NCI-H128 (cell line): ENCODE measurements around the gene PLCL1.
"Not testable (repeated sequence)": the region's sequence is repeated elsewhere in the genome, so short reads cannot be mapped to it uniquely, and the experiment has no call there.

Experiments
- DNase-seq: peaks from one replicate; lab custom pipeline; 2025; ENCODE audit not compliant: unreplicated experiment; lab: John Stamatoyannopoulos, UW

Gene PLCL1

DNA sequence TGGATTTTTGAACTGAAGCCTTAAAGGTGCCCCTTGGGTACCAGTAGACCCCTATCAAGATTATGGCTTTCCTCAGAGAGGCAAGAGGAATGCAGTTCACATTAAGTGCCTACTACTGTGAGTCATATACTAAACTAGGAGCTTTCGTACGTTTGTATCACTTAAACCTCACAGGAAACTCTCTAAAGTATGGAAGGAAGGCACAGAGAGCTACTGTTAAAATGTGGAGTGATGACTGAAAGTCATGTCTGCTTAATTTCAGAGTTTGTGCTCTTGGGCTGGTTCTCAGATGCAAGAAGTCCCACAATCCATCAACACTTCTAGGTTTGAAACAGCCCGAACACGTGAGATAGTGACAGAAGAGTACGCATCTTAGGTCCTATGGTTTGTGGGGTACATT lies 4.7 kb downstream of the PLCL1 start:
- DNase-seq, result no peak

DNA sequence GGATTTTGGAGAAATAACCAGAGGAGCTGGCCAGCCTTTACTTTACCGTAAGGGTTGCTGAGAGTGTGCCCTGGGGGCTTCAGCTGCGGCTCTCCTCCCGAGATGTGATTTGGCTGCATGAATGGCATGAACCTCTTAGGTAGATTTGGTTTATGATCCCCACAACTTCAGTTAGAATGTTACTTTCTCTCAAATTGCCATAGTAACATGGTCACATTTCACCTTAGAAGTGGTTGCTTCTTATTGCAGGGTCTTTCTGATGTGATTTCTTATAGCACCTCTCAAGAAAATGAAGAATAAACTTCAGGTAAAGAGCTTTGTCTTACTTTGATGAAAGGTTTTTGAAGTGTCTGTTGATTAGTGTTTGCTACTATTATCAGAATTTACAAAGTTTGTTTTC lies 5.6 kb downstream of the PLCL1 start:
- no peak for DNase-seq

DNA sequence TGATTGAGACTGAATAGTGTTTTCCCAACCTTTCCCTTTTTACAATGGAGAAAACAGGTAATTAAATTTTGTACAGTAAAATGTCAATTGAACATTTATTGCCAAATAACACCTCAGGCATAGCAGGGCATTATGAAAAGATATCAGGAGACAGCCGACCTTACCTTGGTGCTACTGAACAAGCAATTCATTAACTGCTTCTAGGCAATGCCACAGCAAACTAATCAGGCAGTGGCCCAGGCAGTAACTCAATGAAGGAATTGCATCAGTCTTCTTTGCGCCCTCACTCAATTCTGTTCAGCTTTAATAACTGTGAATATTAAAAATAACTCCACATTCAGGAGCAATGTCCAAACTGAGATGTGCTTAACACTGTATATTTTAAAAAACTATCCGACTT lies 6.1 kb downstream of the PLCL1 start:
- no peak for DNase-seq

- DNase-seq, result no peak
These were observed 8.8 kb downstream of the PLCL1 start for GRCh38 chr2:197813093-197813787.

GRCh38 chr2:197814526-197814925 lies 10.1 kb downstream of the PLCL1 start:
- DNase-seq, result no peak

GRCh38 chr2:197821550-197822289 lies 17.3 kb downstream of the PLCL1 start:
- DNase-seq, result no peak

GRCh38 chr2:197822333-197822732 lies 17.9 kb downstream of the PLCL1 start:
- no peak for DNase-seq

- no peak for DNase-seq
These were observed 23.2 kb downstream of the PLCL1 start for GRCh38 chr2:197827618-197828017.

DNA sequence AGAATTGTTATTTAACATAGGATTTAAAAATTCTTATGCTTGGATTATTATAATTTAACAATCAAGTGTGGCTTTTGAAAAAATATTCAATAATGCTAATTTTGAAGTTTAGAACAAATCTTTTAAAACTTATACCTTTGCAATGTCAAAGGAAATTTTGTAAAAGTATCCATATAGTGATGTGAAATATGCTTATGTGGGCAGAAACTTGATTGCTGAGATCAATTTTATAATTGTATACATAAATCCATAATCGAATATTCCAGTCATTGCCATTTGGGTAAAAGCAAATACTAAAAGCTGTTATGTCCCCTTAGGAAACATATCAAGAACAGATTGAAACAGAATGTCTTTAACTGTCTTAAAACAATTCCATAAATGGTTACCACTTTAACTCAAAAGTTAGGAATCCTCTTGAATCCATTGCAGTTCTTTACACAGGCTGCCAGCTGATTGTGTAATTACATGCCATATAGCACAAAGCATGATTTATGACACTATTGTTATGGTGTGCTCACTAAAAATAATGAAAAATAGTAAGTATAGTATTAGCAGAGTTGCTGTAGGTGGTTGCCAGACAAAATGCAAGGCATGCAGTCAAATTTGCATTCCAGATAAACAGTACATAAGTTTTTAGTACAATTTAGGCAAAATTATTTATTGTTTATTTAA lies 24.2 kb downstream of the PLCL1 start:
- DNase-seq, result no peak

DNA sequence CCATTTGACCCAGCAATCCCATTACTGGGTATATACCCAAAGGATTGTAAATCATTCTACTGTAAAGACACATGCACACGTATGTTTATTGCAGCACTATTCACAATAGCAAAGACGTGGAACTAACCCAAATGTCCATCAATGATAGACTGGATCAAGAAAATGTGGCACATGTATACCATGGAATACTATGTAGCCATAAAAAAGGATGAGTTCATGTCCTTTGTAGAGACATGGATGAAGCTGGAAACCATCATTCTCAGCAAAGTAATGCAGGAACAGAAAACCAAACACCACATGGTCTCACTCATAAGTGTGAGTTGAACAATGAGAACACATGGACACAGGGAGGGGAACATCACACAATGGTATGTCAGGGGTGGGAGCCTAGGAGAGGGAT lies 30.4 kb downstream of the PLCL1 start:
- DNase-seq, result not testable (repeated sequence)

DNA sequence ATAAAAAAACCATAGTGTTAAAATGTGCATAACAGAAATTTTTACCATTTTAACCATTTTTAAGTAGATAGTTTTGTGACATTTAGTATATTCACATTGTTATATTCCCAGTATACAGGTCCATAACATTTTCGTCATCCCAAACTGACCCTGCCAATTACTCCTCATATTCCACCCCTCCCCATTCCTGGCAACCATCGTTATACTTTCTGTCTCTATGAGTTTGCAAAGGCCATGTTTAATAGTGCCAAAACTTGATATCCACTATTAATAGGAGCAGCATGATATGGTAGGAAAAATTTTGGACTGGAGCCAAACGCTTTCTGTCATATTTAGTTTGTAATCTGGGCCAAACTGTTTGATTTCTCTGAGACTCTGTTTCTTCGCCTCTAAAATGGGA lies 30.9 kb downstream of the PLCL1 start:
- no peak for DNase-seq

- DNase-seq, result no peak
These were observed 33.6 kb downstream of the PLCL1 start for GRCh38 chr2:197838036-197838435.

DNA sequence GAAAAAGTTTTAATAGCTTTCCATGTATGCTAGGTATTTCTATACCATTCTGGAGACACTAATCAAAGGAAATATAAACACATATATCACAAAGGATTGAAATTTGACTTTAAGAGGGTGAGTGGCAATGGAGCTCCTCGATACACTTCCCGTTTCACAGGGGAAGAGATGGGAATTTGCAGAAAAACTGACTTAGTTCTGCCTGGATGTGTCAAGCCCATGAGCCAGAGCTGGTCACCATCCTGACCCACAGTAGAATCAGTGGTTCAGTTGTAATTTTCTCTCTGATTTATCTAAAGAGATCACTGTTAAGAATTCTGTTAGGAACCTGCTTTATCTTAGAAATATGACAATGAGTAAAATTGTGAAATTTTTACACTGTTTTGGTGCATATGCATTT lies 34.2 kb downstream of the PLCL1 start:
- DNase-seq, result no peak

DNA sequence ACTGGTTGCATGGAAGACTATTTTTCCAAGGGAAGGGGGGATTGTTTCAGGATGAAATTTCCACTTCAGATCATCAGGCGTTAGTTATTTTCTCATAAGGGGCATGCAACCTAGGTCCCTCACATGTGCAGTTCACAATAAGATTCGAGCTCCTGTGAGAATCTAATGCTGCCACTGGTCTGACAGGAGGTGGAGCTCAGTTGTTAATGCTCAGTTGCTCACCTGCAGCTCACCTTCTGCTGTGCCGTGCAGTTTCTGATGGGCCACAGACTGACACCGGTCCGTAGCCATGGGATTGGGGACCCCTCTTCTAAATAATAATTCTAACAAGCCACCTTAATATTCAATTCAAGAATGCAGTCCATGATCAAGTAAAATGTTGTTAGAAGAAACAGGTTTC lies 34.9 kb downstream of the PLCL1 start:
- no peak for DNase-seq

DNA sequence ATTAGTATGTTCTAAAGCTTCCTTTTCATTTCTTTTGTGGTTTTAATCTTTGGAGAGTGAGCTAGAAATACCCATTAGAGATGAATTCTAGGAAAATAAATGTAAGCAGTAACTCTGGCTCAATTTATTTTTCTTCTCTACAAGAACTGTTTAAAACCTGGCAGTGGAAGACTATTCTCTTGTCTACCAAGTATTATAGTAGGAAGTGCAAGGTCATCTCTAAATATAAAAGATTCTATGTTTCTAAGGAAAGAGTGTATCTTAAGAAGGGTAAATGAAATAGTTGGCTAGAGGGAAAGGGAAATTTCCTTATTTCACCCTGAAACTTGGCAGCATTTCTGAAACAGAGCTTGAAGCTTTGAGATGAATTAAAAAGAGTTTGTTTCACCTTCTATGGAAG lies 35.5 kb downstream of the PLCL1 start:
- DNase-seq, result no peak

- DNase-seq, result no peak
These were observed 41.7 kb downstream of the PLCL1 start for GRCh38 chr2:197846128-197846527.

DNA sequence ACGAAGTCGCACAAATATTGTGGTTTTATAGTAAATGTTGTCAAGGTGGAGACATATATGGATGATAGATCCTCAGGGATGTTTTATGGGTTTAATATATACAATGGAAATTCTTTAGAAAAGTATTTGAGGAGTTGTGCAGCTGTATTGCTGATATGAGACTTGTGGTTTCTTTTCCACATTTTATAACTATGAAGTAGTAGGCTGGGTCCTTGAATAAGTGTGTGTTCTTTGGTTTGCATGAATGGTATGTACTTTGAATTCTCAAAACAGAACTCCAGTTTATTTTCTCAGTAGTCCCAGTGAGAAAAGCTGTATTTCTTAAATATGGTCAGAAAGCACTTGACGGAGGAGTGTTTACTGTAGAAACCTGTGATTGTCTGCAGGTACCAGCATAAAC lies 42.4 kb downstream of the PLCL1 start:
- no peak for DNase-seq

- no peak for DNase-seq
These were observed 43.4 kb downstream of the PLCL1 start for GRCh38 chr2:197847651-197848401.

- DNase-seq, result no peak
These were observed 44.2 kb downstream of the PLCL1 start for GRCh38 chr2:197848602-197849001.

DNA sequence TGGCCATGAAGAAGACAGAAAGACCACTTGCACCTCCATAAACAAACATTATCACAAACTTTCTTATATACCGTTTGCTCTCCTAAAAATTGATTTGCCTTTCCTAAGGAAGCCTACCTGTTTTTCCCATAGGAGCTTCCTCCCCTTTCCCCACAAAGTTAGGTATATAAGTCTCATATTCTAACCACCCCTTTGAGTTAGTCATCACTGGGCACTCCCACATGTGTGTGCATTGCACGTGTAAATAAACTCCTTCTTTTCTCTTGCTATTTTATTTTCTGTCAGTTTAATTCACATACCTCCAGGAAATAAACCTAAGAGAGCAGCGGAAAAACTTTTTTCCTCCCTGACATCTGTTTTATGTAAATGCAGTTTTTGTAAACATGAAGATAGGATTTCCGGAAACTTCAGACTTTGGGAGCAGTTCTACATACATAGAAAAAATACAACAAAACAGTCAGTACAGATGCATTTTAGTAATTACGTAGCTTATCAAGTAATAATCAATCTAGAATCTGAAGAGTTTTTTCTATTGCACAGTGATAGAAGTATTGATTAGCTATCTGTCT lies 46.6 kb downstream of the PLCL1 start:
- no peak for DNase-seq

- no peak for DNase-seq
These were observed 47.1 kb downstream of the PLCL1 start for GRCh38 chr2:197851451-197851850.
